ENCODE data around the gene OR8D1. TPM values are rescaled to one million over a fixed set of nuclear protein-coding genes. Genes with fewer than 3 reads are reported as not detected.

The OR8D1 gene
- total and polyA plus RNA-seq, 2 of the 8 experiments (the other 6 are each of a cell fraction or from before 2014, with no cell fraction given) = not detected

DNA sequence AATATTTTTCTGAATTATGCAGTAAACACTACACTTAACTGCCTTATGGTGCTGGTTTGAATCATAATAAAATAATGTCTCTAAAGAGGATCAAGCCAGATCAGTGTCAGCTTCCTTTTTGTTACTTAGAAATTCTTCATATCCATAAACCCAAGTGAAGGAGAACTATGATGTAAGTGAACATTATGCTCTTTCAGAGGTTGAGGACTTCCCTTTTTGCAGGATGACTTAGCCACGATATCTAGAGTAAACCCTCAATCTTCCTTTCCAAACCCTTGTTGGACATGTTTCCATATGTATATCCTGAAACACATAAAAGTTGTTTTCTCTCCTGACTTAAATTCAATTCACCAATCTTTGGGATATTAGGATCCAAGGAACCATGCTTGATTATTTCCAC, 19.1 kb downstream of the OR8D1 start:
- Histone ChIP-seq H2BK12ac (ENCODE audit: low read depth, low read length) (no peak overlapping the region), H4K20me1 (replicated peaks in 1 of 2; ENCODE audit: control insufficient read depth in 1 of 2, insufficient read depth in 2 of 2, low read length in 2 of 2) (no peaks in the 10 kb centered on the region), H3K4me2 (ENCODE audit: insufficient read depth in 1 of 2, low read depth in 2 of 2, low read length in 2 of 2) (no peak overlapping the region), H2AFZ (ENCODE audit: low read length) (no peak overlapping the region), H2BK5ac (ENCODE audit: low read depth, low read length) (no peak overlapping the region), H3K4ac (replicated peaks; ENCODE audit: insufficient read length, low read depth, low read length) (no peak overlapping the region), H3K18ac (ENCODE audit: extremely low read depth, low read length) (no peak overlapping the region), H3K4me1 (replicated peaks in 1 of 4; ENCODE audit: control insufficient read depth in 3 of 4, insufficient read depth in 4 of 4, low read length in 3 of 4) (no peaks in the 10 kb centered on the region), H4K8ac (ENCODE audit: extremely low read depth, insufficient read depth, low read length) (no peak overlapping the region), H3K27ac (ENCODE audit: low read depth, low read length) (no peak overlapping the region), H2BK20ac (ENCODE audit: low read length) (no peak overlapping the region), H3K27me3 (replicated peaks in 1 of 4; ENCODE audit: control insufficient read depth in 3 of 4, extremely low read depth in 1 of 4, insufficient read depth in 3 of 4, low read length in 3 of 4) (no peaks in the 10 kb centered on the region), H3K79me2 (ENCODE audit: control insufficient read depth in 1 of 2, insufficient read depth in 2 of 2, low read length in 2 of 2) (no peaks in the 10 kb centered on the region), H4K5ac (ENCODE audit: insufficient read length, low read depth, low read length) (no peak overlapping the region), H2AK5ac (ENCODE audit: low read depth, low read length) (no peak overlapping the region), H3K9ac (replicated peaks in 1 of 4; ENCODE audit: extremely low read depth in 1 of 4, low read depth in 3 of 4, low read length in 3 of 4) (no peak overlapping the region), H3K14ac (ENCODE audit: insufficient read length) (no peak overlapping the region), H3K23ac (ENCODE audit: insufficient read length) (no peak overlapping the region), H3K36me3 (ENCODE audit: control insufficient read depth in 2 of 4, insufficient read depth in 4 of 4, low read length in 3 of 4) (no peaks in the 10 kb centered on the region), H2BK120ac (replicated peaks; ENCODE audit: low read depth, low read length) (no peak overlapping the region), H3K9me3 (ENCODE audit: insufficient read depth in 2 of 2, low read depth in 1 of 2, low read length in 1 of 2) (no peaks in the 10 kb centered on the region), H3K56ac (replicated peaks; ENCODE audit: insufficient read length, low read depth, low read length) (no peak overlapping the region), H3K23me2 (ENCODE audit: low read depth, low read length) (no peaks in the 10 kb centered on the region), H3K4me3 (ENCODE audit: extremely low read depth in 1 of 4, insufficient read depth in 2 of 4, low read depth in 3 of 4, low read length in 4 of 4) (no peak overlapping the region), H3K79me1 (ENCODE audit: low read depth, low read length) (no peaks in the 10 kb centered on the region), H4K91ac (replicated peaks; ENCODE audit: insufficient read length, low read length) (no peak overlapping the region), H2BK15ac (ENCODE audit: low read length) (no peak overlapping the region)
- ChIA-PET CTCF (ENCODE audit: partially characterized antibody) (no interaction called here), POLR2A (ENCODE audit: partially characterized antibody) (no interaction called here)
- FAIRE-seq (no peak), DNase-seq (ENCODE audit: low read depth in 1 of 2, low spot score in 2 of 2) (no peak)
- WGBS, 2 experiments (ENCODE audit: extremely low coverage in 1 of 2, insufficient coverage in 1 of 2, insufficient read length in 1 of 2, insufficient replicate concordance in 2 of 2, low coverage in 1 of 2, low lambda C conversion rate in 2 of 2, missing lambda C conversion rate in 1 of 2) = 86% methylated on average over 1 of the region's 1 CpG; no CpG with 5 or more reads in 1 of the 2 experiments
- no peak for TF ChIP-seq SP1 (IDR thresholded peaks at IDR 0.05; ENCODE audit: low read depth, low read length)
- TF ChIP-seq FOSL1 (IDR thresholded peaks at IDR 0.05; ENCODE audit: insufficient read depth, low read depth, low read length) = no peak
- TF ChIP-seq ZNF274 (IDR thresholded peaks at IDR 0.05; ENCODE audit: borderline replicate concordance, extremely low read depth, low read length) = no peak
- TF ChIP-seq RBBP5 (IDR thresholded peaks at IDR 0.05; ENCODE audit: borderline replicate concordance, low read depth, low read length) = no peak
- TF ChIP-seq BRCA1 (IDR thresholded peaks at IDR 0.05; ENCODE audit: low read depth, low read length) = no peak
- TF ChIP-seq HDAC6 (IDR thresholded peaks at IDR 0.05; ENCODE audit: low read depth, low read length) = no peak
- no peak for TF ChIP-seq YY1 (IDR thresholded peaks at IDR 0.05; ENCODE audit: low read depth, low read length)
- TF ChIP-seq CHD2 (IDR thresholded peaks at IDR 0.05; ENCODE audit: low read length) = no peak
- no peak for TF ChIP-seq POU5F1 (IDR thresholded peaks at IDR 0.05; ENCODE audit: low read depth, low read length)
- no peak for TF ChIP-seq SAP30 (IDR thresholded peaks at IDR 0.05; ENCODE audit: insufficient read depth, insufficient replicate concordance, low read length)
- no peak for TF ChIP-seq TBP (IDR thresholded peaks at IDR 0.05; ENCODE audit: low read depth, low read length)
- TF ChIP-seq SIRT6 (IDR thresholded peaks at IDR 0.05; ENCODE audit: low read length) = no peak
- no peak for TF ChIP-seq RFX5 (IDR thresholded peaks at IDR 0.05; ENCODE audit: borderline replicate concordance, low read depth, low read length)
- TF ChIP-seq, protein P1, sequence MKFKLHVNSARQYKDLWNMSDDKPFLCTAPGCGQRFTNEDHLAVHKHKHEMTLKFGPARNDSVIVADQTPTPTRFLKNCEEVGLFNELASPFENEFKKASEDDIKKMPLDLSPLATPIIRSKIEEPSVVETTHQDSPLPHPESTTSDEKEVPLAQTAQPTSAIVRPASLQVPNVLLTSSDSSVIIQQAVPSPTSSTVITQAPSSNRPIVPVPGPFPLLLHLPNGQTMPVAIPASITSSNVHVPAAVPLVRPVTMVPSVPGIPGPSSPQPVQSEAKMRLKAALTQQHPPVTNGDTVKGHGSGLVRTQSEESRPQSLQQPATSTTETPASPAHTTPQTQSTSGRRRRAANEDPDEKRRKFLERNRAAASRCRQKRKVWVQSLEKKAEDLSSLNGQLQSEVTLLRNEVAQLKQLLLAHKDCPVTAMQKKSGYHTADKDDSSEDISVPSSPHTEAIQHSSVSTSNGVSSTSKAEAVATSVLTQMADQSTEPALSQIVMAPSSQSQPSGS (IDR thresholded peaks at IDR 0.05; ENCODE audit: low read length) = no peak
